Frontal cortex (tissue), 4 donors: ENCODE measurements around the gene RPL15. TPM values are rescaled to one million over a fixed set of nuclear protein-coding genes. Genes with fewer than 3 reads are reported as not detected.

Experiments used
- DNase-seq, 2 donors: peaks; one replicate each; pipeline ENCODE4 v3.0.0; 2012; ENCODE audit warnings: low spot score in 2 of 2
- FAIRE-seq: peaks from 2 replicates; lab custom pipeline; 2012; peaks lifted over from hg19 to GRCh38; lab: Jason Lieb, UNC
- total RNA-seq: library from RNA; depleted of rRNA; stranded (reverse); fragments of >200 nt; gene quantifications from one replicate; pipeline ENCODE4 v1.2.3, GENCODE V29; 2014
- donor health status: control.
- donor health status: control.
- donor health status: control.

The RPL15 gene
- total RNA-seq, 1 donor from 2014 or later: 2,462 TPM

GRCh38 chr3:23923786-23924185 is 6.9 kb downstream of the RPL15 start:
- no peak for FAIRE-seq

GRCh38 chr3:23926246-23926645 is 9.3 kb downstream of the RPL15 start:
- no peak for DNase-seq
- FAIRE-seq: no peak

More at GRCh38 chr3:23923786-23924185, 6.9 kb downstream of the RPL15 start:
- DNase-seq: no peak

DNA sequence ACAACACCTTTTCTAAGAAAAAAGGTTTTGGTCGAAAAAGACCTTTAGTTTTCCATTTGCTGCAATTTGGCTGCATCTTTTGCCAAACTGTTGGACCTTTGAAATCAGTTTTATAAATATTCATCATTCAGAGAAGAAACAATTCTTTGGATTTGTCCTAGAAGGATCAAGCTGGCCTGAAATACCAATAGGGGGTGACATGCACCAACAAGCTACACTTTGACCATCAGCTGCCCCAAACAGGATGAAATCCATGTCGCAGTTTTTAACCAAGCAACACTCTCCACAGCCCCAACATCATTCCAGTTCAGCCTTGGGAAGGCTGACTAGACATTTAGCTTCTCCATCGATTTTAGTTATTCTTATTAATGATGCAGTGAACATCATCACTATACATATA is 9.8 kb downstream of the RPL15 start:
- FAIRE-seq (no peak), DNase-seq (peak in 1 of 2 donors; percentile 25)

- DNase-seq (no peak), FAIRE-seq (no peak)
Observed at GRCh38 chr3:23928524-23928923, 11.6 kb downstream of the RPL15 start.

DNA sequence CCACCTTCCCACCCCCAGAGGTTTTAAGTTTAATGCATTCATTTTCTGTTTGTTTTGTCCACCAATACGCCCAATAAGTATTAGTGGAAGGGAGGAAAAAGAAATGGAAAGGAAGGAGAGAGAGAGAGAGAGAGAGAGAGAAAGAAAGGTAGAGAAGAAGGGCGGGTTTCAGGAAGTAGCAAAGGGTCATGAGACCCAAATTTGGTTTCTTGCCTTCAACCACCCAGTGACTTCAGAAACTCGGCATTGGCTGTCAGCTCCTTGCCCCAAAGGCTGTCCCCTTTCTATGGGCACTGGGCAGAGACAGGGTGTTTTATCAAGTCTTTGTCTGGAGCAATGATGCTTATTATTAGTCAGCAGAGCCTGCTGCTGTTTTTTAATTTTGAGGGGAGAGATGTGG is 14.7 kb downstream of the RPL15 start:
- DNase-seq: no peak
- no peak for FAIRE-seq

DNA sequence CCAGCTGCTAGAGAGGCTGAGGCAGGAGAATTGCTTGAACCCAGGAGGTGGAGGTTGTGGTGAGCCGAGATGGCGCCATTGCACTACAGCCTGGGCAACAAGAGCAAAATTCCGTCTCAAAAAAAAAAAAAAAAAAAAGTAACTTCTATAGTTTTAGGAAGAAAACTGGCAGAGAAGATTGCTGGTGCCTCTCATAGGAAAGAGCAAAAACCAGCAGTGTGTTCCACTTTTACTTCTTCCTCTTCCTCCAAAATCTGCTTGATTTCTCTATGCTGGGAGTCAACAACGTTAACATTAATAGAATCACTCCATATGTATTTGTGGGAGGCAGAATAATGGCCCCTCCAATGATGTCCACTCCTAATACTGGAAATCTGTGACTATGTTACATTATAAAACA is 15.6 kb downstream of the RPL15 start:
- FAIRE-seq (no peak), DNase-seq (no peak)

- DNase-seq (no peak), FAIRE-seq (no peak)
Observed at GRCh38 chr3:23934253-23934652, 17.3 kb downstream of the RPL15 start.

- no peak for FAIRE-seq
- no peak for DNase-seq
Observed at GRCh38 chr3:23937296-23937695, 20.4 kb downstream of the RPL15 start.

GRCh38 chr3:23938688-23939087 is 21.8 kb downstream of the RPL15 start:
- FAIRE-seq (no peak), DNase-seq (no peak)

DNA sequence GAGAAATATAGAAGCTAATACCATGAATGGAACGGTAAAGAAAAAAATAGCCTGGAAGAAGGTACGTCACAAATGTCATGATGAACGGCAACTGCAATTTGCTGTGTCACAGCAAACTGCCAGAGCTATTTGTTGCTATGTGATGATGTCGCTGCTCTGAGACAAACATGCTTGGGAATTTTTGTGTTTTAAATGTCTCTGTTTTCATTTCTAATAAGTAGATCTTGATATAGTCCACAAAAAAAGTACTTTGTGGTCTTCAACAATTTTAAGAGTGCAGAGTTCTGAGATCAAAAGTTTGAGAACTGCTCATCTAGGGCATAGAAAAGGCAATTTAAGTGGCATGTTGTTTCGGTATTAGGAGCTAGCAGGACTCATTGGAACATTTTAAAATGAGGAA is 23.8 kb downstream of the RPL15 start:
- FAIRE-seq: no peak

DNA sequence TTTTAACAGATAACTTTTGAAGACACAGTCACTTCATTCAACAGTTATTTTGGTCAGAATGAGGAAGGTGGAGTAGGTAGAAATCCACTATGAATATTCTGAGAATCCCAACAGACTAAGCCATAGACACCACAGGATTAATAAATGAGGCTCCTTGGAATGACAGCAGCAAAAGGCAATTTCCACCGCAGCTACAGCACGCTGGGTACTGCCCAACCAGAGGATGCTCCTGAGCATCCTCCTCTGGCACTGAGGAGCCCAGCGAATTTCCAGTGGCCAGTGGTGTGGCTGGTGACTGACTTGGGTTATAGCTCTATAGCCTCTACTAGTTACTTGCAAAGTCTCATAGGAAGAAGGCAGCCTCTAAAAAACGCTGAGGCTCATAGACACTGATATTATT is 24.5 kb downstream of the RPL15 start:
- DNase-seq: no peak
- no peak for FAIRE-seq

More for the DNA sequence above, 23.8 kb downstream of the RPL15 start:
- no peak for DNase-seq

DNA sequence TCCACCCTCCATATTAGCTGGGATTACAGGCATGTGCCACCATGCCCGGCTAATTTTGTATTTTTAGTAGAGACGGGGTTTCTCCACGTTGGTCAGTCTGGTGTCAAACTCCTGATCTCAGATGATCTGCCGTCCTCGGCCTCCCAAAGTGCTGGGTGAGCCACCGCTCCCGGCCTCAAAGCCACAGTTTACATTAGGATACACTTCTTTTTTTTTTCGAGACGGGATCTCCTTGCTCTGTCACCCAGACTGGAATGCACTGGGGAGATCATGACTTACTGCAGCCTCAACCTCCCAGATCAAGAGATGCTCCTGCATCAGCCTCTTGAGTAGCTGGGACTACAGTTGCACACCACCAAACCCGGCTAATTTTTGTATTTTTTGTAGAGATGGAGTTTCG is 25.6 kb downstream of the RPL15 start:
- no peak for DNase-seq
- FAIRE-seq: no peak

DNA sequence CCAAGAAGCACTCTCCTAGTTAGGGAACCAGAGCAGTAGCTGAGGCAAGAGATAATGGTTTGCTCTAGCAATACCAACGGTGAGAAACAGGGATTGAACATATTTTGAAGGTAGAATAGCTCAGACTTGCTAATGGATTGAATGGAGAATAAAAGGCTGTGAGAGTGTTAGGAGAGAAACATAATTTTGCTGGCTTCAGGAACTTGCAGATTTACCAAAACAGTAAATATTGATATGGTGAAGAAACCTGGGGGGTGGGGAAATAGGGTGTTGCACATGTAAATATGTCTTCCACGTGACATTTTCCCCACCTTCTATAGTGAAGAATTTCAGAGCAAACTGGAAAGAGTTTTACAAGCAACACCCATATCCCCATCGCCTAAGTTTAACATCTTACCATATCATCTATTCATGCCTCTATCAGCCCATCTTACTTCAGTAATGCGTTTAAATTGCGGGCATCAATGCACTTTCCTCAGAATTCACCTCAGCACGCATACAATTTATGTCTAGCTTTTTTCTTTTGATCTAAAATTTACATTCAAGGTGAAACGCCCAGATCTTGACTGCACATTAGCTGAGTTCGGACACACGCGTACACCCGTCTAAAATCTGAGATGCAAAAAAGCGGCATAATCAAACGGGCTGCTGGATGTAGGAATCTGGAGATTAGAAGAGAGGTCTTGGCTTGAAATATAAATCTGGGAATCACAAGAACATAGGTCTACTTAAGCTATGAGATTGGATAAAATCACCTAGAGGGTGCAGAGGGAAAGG is 27.3 kb downstream of the RPL15 start:
- no peak for DNase-seq

GRCh38 chr3:23944861-23945662 is 28.1 kb downstream of the RPL15 start, which contains the start of gene NR1D2:
Gene NR1D2, plus strand, starts transcription at chr3:23945286. Its CDS starts 293 bp downstream, at chr3:23945579.
- FAIRE-seq: no peak
- peak; percentile 87 to 90 for DNase-seq

More for the DNA sequence above, 27.3 kb downstream of the RPL15 start:
- FAIRE-seq: no peak

DNA sequence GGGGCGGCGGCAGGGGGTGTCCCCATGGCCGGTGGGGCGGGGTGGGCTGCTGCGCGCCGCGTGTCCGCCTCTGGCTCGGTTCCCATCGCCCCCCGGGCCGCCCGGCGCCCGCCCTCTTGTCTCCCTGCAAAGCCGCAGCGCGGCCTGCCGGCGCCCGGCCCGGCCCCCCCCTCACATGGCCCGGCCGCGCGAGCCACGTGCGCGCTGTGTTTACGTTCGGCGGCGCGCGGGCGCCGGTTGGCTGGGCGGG is 28.7 kb downstream of the RPL15 start:
- FAIRE-seq (no peak), DNase-seq (no peak)

DNA sequence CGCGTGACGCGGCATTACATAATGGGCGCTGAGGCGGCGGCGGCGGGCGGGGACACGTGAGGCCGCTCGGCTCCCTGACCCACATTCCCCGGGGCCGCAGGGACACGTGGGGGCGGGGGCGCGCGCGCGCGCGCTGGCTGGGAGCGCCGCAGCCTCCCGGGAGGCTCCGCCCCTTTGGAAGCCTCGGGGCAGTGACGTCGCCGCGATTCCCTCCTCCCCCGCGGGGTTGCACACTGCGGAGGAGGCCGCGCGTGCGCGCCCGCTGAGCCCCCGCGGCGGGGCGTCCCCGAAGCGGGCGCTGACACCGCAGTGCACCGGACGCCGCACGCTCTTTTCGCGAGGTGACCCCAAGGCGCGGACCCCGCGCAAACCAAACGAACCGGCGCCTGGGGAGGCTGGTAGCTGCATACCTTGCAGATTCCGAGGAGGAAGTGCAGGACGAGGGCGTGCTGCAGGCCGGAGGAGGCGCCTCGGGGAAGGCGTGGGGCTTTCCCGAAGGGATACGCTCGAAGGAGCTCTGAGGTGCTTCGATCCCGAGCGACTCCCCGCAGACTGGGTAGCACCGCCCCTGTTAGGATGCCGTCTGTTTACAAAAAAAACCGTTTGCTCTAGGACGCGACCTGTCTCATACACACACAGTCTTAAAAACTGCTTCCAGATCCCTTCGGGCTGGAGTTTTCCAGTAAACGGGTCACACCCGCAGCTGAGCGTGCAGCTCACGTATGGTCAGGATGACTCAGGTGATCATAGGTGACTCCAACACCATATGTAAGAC is 29.2 kb downstream of the RPL15 start:
- FAIRE-seq (no peak), DNase-seq (peak; percentile 98 to 99)

DNA sequence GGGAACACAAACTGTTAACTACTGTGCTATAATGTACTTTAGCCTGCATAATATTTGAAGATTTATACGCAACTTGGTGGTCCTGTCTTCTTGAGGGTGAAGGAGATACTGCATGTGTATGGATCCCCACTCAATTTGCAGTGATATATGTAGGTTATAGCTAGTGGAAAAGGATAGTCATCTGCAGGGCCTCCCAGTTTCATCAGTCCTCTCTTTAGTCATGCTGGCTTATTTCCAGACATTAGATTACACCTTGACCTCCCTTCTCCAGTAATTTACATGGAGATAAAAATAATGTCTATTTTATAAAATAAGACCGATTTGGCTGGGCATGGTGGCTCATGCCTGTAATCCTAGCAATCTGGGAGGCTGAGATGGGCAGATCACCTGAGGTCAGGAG is 31.8 kb downstream of the RPL15 start:
- FAIRE-seq: no peak
- no peak for DNase-seq

GRCh38 chr3:23949784-23950183 is 32.9 kb downstream of the RPL15 start:
- no peak for DNase-seq
- FAIRE-seq: no peak

DNA sequence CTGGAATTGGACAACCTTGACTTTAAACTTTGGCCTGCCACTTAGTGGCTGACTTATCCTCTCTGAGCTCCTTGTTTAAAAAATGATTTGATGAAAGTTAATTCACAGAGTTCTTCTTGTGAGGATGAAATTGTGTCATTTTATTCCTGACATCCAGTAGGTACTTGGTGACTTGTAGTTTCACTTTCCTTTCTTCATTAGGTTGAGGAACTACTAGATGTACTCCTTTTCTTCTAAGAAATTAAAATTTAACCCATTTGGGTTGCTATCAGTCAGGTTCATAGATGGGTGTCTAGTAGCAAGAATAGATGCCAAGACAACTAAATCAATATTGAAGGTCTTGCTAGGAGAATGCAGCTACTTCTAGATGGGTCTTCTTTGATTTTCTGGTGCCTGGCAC is 33.4 kb downstream of the RPL15 start:
- no peak for DNase-seq
- FAIRE-seq: no peak

DNA sequence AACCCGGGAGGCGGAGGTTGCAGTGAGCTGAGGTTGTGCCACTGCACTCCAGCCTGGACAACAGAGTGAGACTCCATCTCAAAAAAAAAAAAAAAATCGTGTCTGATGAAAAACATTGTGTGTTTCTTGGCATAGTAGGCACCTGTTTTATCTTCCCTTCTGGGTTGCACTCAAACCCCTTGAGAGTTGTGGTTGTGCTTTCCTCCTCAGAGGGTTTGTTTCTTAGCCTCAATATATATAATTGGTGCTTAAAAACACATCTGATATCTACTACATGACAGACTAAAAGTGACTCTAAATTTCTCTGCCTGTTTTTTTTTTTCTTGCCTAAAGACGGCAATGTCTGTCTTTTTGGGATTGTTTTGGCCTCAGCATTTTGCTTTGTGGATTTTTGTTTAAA is 35.7 kb downstream of the RPL15 start:
- no peak for DNase-seq
- FAIRE-seq: no peak

GRCh38 chr3:23953523-23953922 is 36.6 kb downstream of the RPL15 start:
- DNase-seq (no peak), FAIRE-seq (no peak)
